Endodermal cell (in vitro differentiated cells): Measurements from ENCODE around the gene IL1RAPL2. TPM values are rescaled to one million over a fixed set of nuclear protein-coding genes. Genes with fewer than 3 reads are reported as not detected.

ENCODE experiments used
- DNase-seq: peaks from one replicate; pipeline ENCODE4 v3.0.0-alpha.2; 2017
- H3K27ac ChIP-seq: 2 replicates; pipeline ENCODE4 v1.5.1; 2013; ENCODE audit warnings: mild to moderate bottlenecking, low read depth, low read length, moderate library complexity
- H3K27me3 ChIP-seq: 2 replicates; pipeline ENCODE4 v1.6.1; 2013; ENCODE audit warnings: mild to moderate bottlenecking, low read length, moderate library complexity; ENCODE audit not compliant: insufficient read depth, control insufficient read depth, poor library complexity, severe bottlenecking
- H3K36me3 ChIP-seq: 2 replicates; pipeline ENCODE4 v1.7.0; 2013; ENCODE audit warnings: mild to moderate bottlenecking, low read length, moderate library complexity; ENCODE audit not compliant: control insufficient read depth, insufficient read depth
- H3K4me1 ChIP-seq: one replicate; pipeline ENCODE4 v1.7.0; 2013; ENCODE audit warnings: low read length; ENCODE audit not compliant: control insufficient read depth, insufficient read depth
- H3K4me3 ChIP-seq: 2 replicates; pipeline ENCODE4 v1.5.1; 2013; ENCODE audit warnings: mild to moderate bottlenecking, low read length, moderate library complexity
- H3K9ac ChIP-seq: 2 replicates; pipeline ENCODE4 v1.6.1; 2013; ENCODE audit warnings: mild to moderate bottlenecking, low read length, moderate library complexity; ENCODE audit not compliant: poor library complexity, severe bottlenecking; ENCODE audit errors: extremely low read depth
- H3K9me3 ChIP-seq: 2 replicates; pipeline ENCODE4 v1.6.1; 2013; ENCODE audit warnings: mild to moderate bottlenecking, low read length, moderate library complexity; ENCODE audit not compliant: control insufficient read depth
- H3K27ac Mint-ChIP-seq: 2 replicates; pipeline ENCODE4 v1.8.0; 2020; ENCODE audit warnings: mixed read lengths
- H3K27me3 Mint-ChIP-seq: 2 replicates; pipeline ENCODE4 v1.8.0; 2021; ENCODE audit warnings: mild to moderate bottlenecking, mixed read lengths; ENCODE audit not compliant: insufficient read depth
- H3K36me3 Mint-ChIP-seq: 2 replicates; pipeline ENCODE4 v1.8.0; 2020; ENCODE audit warnings: low read depth, mixed read lengths
- H3K4me1 Mint-ChIP-seq: 2 replicates; pipeline ENCODE4 v1.8.0; 2020; ENCODE audit warnings: mixed read lengths
- H3K4me3 Mint-ChIP-seq: 2 replicates; pipeline ENCODE4 v1.8.0; 2020; ENCODE audit warnings: mild to moderate bottlenecking, moderate library complexity, mixed read lengths
- H3K9me3 Mint-ChIP-seq: 2 replicates; pipeline ENCODE4 v1.8.0; 2020; ENCODE audit warnings: mild to moderate bottlenecking, mixed read lengths
- WGBS, 2 experiments: methylation state at CpG; one replicate each; pipeline versions ENCODE4 v1.1.5 to v1.1.7; 2013; ENCODE audit warnings: missing lambda C conversion rate in 2 of 2, mixed read lengths in 1 of 2; ENCODE audit not compliant: insufficient coverage in 1 of 2, insufficient read length in 1 of 2; 5-methylcytosine and 5-hydroxymethylcytosine counted together
- total RNA-seq, 2 donors: library from RNA; stranded (reverse); fragmentation: NEBNext Ultra II Directional in 1 of 2; extraction: Animal tissue kit (Norgen Biotek cat#: 25700) in 1 of 2; gene quantifications; 2 replicates in 1 of 2; 3 replicates in 1 of 2; pipeline ENCODE4 v1.2.1, GENCODE V29; 2021
- TF ChIP-seq, protein P1 (sequence below): fragments of 200-600 bp; sonication (generic); conservative IDR thresholded peaks from 2 replicates; pipeline ENCODE4 v1.5.0; 2021; ENCODE audit warnings: antibody characterized with exemption, mild to moderate bottlenecking

IL1RAPL2 gene
- total RNA-seq, 2 donors from 2014 or later, result 0.13 TPM; not detected in 1

DNA sequence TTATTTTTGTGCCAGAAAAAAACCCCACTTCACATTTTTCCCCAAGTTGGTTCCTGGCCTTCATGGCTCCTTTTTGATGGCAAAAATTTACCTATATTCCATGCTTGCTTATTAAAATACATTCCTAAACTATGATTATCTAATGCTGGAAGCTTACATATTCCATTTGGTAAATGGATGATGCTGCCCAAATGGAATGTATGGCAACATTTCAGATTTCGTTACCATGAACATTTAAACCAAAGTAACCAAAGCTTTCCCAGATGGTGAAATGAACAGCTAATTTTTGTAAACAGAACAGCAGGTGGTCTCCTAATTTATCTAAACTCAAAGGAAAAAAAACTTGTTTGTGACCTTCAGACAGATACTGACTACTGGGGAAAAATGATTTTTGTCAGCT is 765.2 kb downstream of the IL1RAPL2 start:
- Histone ChIP-seq H3K27me3 (no peaks in the 10 kb centered on the region), H3K4me1 (no peaks in the 10 kb centered on the region), H3K4me3 (no peak overlapping the region), H3K9me3 (no peaks in the 10 kb centered on the region), H3K9ac (no peak overlapping the region), H3K36me3 (no peaks in the 10 kb centered on the region), H3K27ac (no peak overlapping the region)
- TF ChIP-seq, protein P1, sequence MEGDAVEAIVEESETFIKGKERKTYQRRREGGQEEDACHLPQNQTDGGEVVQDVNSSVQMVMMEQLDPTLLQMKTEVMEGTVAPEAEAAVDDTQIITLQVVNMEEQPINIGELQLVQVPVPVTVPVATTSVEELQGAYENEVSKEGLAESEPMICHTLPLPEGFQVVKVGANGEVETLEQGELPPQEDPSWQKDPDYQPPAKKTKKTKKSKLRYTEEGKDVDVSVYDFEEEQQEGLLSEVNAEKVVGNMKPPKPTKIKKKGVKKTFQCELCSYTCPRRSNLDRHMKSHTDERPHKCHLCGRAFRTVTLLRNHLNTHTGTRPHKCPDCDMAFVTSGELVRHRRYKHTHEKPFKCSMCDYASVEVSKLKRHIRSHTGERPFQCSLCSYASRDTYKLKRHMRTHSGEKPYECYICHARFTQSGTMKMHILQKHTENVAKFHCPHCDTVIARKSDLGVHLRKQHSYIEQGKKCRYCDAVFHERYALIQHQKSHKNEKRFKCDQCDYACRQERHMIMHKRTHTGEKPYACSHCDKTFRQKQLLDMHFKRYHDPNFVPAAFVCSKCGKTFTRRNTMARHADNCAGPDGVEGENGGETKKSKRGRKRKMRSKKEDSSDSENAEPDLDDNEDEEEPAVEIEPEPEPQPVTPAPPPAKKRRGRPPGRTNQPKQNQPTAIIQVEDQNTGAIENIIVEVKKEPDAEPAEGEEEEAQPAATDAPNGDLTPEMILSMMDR, result no peak
- Mint-ChIP-seq H3K4me3 (no peak overlapping the region), H3K27ac (no peak overlapping the region), H3K9me3 (peaks cover 31% of the 10 kb centered on the region), H3K27me3 (no peaks in the 10 kb centered on the region), H3K36me3 (no peaks in the 10 kb centered on the region), H3K4me1 (no peaks in the 10 kb centered on the region)
- DNase-seq, result no peak
- no CpG with 5 or more reads among the region's 1 CpG for WGBS, 2 experiments

DNA sequence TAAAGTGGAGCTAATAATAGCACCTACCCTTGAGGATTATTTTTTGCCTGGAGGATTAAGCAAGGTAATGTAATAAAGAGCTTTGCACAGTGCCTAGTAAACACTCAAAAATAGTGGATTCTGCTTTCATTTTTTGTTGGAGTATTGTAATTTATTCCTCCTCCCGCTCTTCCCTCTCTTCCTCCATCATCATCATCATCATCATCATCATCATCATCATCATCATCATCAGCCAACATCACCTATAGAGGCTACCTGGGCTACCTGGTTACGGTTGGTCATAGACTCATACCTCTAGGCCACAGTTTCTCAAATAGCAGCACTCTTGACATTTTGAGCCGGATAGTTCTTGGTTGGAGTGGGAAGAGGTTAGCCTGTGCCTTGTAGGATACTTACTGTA is 781.4 kb downstream of the IL1RAPL2 start:
- Mint-ChIP-seq H3K36me3 (no peaks in the 10 kb centered on the region), H3K4me1 (no peaks in the 10 kb centered on the region), H3K27me3 (no peaks in the 10 kb centered on the region), H3K27ac (no peak overlapping the region), H3K9me3 (peaks cover 40% of the 10 kb centered on the region), H3K4me3 (no peak overlapping the region)
- no peaks in the 10 kb centered on the region for H3K36me3 ChIP-seq
- H3K9ac ChIP-seq, result no peak overlapping the region
- H3K9me3 ChIP-seq, result peaks cover 4% of the 10 kb centered on the region
- H3K27ac ChIP-seq, result no peak overlapping the region
- no peak for DNase-seq
- H3K27me3 ChIP-seq, result no peaks in the 10 kb centered on the region
- WGBS, 2 experiments, result 100% methylated on average over 1 of the region's 3 CpGs; no CpG with 5 or more reads in 1 of the 2 experiments
- TF ChIP-seq, protein P1, result no peak
- no peaks in the 10 kb centered on the region for H3K4me1 ChIP-seq
- no peak overlapping the region for H3K4me3 ChIP-seq

DNA sequence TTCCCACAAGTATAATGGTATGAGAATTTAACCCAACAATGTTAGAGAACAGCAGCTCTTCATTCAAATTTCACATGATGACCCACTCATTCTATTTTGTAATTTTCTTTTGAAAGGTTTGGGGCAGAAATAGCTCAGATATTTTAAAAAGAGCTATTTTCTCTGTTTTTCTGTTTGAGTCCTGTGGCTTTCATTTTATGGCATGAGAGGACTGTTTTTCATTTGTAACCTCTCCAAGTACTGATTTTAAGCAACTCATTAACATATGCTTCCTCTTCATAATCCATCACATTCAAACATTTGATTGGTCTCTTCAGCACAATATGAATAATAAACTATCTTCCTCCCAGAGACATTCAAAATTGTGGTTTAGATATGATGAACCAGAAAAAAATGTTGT is 783.5 kb downstream of the IL1RAPL2 start:
- Histone ChIP-seq H3K36me3 (no peaks in the 10 kb centered on the region), H3K4me3 (no peak overlapping the region), H3K9me3 (peaks cover 4% of the 10 kb centered on the region), H3K9ac (no peak overlapping the region), H3K4me1 (no peaks in the 10 kb centered on the region), H3K27ac (no peak overlapping the region), H3K27me3 (no peaks in the 10 kb centered on the region)
- Mint-ChIP-seq H3K36me3 (no peaks in the 10 kb centered on the region), H3K4me3 (no peak overlapping the region), H3K27ac (no peak overlapping the region), H3K27me3 (no peaks in the 10 kb centered on the region), H3K9me3 (peaks cover 39% of the 10 kb centered on the region), H3K4me1 (no peaks in the 10 kb centered on the region)
- TF ChIP-seq, protein P1, result no peak
- no peak for DNase-seq
